ENCODE results near the gene SOD1.

DNA sequence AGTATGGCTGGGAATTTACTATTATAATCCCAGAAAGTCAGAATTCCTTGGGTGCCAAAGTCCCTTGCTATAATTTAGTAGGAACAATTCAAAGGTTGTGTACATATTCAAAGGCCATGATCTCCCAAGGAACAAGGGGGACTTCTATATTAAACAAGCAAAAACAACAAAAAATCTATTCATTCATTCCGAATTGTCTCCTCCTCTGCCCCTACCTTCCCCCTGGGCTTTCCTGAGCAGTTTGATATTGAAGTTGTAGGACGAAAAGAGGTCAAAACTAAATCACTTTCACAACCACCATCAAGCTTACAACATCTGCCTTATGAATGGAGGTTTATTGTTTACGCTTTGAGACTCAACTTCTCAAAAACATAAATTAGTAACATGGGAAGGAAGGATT is 35.3 kb upstream of the SOD1 start:
- TF ChIP-seq, protein P1, sequence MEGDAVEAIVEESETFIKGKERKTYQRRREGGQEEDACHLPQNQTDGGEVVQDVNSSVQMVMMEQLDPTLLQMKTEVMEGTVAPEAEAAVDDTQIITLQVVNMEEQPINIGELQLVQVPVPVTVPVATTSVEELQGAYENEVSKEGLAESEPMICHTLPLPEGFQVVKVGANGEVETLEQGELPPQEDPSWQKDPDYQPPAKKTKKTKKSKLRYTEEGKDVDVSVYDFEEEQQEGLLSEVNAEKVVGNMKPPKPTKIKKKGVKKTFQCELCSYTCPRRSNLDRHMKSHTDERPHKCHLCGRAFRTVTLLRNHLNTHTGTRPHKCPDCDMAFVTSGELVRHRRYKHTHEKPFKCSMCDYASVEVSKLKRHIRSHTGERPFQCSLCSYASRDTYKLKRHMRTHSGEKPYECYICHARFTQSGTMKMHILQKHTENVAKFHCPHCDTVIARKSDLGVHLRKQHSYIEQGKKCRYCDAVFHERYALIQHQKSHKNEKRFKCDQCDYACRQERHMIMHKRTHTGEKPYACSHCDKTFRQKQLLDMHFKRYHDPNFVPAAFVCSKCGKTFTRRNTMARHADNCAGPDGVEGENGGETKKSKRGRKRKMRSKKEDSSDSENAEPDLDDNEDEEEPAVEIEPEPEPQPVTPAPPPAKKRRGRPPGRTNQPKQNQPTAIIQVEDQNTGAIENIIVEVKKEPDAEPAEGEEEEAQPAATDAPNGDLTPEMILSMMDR (IDR thresholded peaks at IDR 0.05), result no peak
- TF ChIP-seq EP300 (IDR thresholded peaks at IDR 0.05), result no peak
- TF ChIP-seq POLR2A (IDR thresholded peaks at IDR 0.05), result no peak
- TF ChIP-seq POLR2AphosphoS5 (IDR thresholded peaks at IDR 0.05), result no peak
